DND-41 (cell line): ENCODE measurements around the gene LYRM1.
A peak's percentile ranks its signal among the peaks of the same experiment; 100 is the strongest.

Experiments
- ATAC-seq: fragments of 200-7000 bp; cut with Tn5 transposase; 3 replicates; pipeline ENCODE4 v1.9.1; 2021; ENCODE audit warnings: low read depth; ENCODE audit not compliant: insufficient read depth
- DNase-seq: peaks from one replicate; pipeline ENCODE4 v3.0.0-alpha.2; 2020
- H2AFZ ChIP-seq: 2 replicates; pipeline ENCODE4 v1.6.0; 2012; ENCODE audit warnings: low read depth, low read length
- H3K27ac ChIP-seq: 2 replicates; pipeline ENCODE4 v1.5.1; 2012; ENCODE audit warnings: low read length, inconsistent platforms
- H3K27me3 ChIP-seq: fragments of 200-600 bp; sonication (generic); 2 replicates; pipeline ENCODE4 v1.6.0; 2012; ENCODE audit warnings: low read length, mild to moderate bottlenecking, inconsistent platforms; ENCODE audit not compliant: insufficient read depth, poor library complexity
- H3K36me3 ChIP-seq: 2 replicates; pipeline ENCODE4 v1.5.1; 2012; ENCODE audit warnings: low read length, inconsistent platforms; ENCODE audit not compliant: insufficient read depth
- H3K4me1 ChIP-seq: 2 replicates; pipeline ENCODE4 v1.5.1; 2012; ENCODE audit warnings: mild to moderate bottlenecking, low read length; ENCODE audit not compliant: insufficient read depth
- H3K4me2 ChIP-seq: 2 replicates; pipeline ENCODE4 v1.6.0; 2012; ENCODE audit warnings: mild to moderate bottlenecking, moderate library complexity, low read length, inconsistent platforms; ENCODE audit not compliant: insufficient read depth
- H3K4me3 ChIP-seq, 2 experiments: fragments of 200-600 bp in 1 of 2; shearing (Covaris generic) in 1 of 2; 2 replicates each; pipeline ENCODE4 v1.5.1; 2012 to 2016; ENCODE audit warnings: inconsistent platforms in 2 of 2, low read length in 2 of 2, mild to moderate bottlenecking in 2 of 2, low read depth in 1 of 2, moderate library complexity in 1 of 2
- H3K79me2 ChIP-seq: 2 replicates; pipeline ENCODE4 v1.6.0; 2012; ENCODE audit warnings: low read length, inconsistent platforms; ENCODE audit not compliant: insufficient read depth
- H3K9ac ChIP-seq: 2 replicates; pipeline ENCODE4 v1.6.0; 2012; ENCODE audit warnings: low read depth, mild to moderate bottlenecking, inconsistent platforms, low read length, moderate library complexity
- H3K9me3 ChIP-seq: 2 replicates; pipeline ENCODE4 v1.5.1; 2012; ENCODE audit warnings: low read length, moderate library complexity, mild to moderate bottlenecking, inconsistent platforms; ENCODE audit not compliant: insufficient read depth, severe bottlenecking
- H4K20me1 ChIP-seq: 2 replicates; pipeline ENCODE4 v1.6.0; 2012; ENCODE audit warnings: low read length; ENCODE audit not compliant: insufficient read depth
- EZH2 ChIP-seq: IDR thresholded peaks from 3 replicates; pipeline ENCODE4 v1.6.1; 2012; ENCODE audit warnings: borderline replicate concordance, low read depth, mild to moderate bottlenecking, moderate library complexity, low read length, inconsistent platforms; ENCODE audit not compliant: severe bottlenecking
- TF ChIP-seq, protein P1 (sequence below): IDR thresholded peaks from 2 replicates; pipeline ENCODE4 v1.5.1; 2012; ENCODE audit warnings: borderline replicate concordance, low read length, moderate library complexity, mild to moderate bottlenecking; ENCODE audit not compliant: poor library complexity, severe bottlenecking; ENCODE audit errors: extremely low read depth

LYRM1 gene

DNA sequence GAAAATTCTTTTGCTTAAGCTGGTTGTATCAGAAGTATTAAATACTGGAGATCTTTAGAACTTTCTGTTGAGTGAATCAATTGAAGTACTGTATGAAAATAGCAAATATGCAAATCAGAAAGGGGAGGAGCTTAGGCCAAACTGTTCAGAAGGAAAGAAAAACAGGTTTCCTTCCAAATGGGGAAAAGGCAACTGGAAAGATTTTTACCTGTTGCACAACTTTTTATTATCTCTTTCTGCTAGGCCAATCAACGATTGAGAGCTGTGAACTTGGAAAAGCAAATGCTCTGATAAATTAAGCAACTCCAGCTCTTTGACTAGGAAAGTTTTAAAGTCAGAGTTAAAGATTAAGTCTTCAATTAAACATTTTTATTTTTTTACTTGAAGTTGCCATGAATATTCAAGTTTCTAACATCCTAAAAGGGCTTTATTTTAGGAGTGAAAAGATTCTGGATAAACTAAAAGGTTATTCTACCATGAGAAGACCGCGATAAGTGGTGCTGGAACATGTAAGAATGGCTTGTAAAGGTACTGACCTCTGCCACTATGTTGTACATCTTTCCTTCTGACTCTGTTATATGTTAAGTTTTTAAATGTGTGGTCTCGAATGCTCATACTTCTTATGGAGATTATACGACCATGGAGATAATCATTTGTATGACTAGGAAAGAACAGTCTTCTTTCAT lies 16.9 kb upstream of the LYRM1 start:
- H3K9ac ChIP-seq: no peak overlapping the region
- peaks cover 21% of the 10 kb centered on the region for H3K4me1 ChIP-seq
- no peak for DNase-seq
- ATAC-seq: no peak
- no peaks in the 10 kb centered on the region for H3K79me2 ChIP-seq
- H3K27me3 ChIP-seq: no peaks in the 10 kb centered on the region
- H4K20me1 ChIP-seq: peaks cover 5% of the 10 kb centered on the region; the same call in 1 of the 2 replicates
- no peak overlapping the region for H3K27ac ChIP-seq
- TF ChIP-seq, protein P1, sequence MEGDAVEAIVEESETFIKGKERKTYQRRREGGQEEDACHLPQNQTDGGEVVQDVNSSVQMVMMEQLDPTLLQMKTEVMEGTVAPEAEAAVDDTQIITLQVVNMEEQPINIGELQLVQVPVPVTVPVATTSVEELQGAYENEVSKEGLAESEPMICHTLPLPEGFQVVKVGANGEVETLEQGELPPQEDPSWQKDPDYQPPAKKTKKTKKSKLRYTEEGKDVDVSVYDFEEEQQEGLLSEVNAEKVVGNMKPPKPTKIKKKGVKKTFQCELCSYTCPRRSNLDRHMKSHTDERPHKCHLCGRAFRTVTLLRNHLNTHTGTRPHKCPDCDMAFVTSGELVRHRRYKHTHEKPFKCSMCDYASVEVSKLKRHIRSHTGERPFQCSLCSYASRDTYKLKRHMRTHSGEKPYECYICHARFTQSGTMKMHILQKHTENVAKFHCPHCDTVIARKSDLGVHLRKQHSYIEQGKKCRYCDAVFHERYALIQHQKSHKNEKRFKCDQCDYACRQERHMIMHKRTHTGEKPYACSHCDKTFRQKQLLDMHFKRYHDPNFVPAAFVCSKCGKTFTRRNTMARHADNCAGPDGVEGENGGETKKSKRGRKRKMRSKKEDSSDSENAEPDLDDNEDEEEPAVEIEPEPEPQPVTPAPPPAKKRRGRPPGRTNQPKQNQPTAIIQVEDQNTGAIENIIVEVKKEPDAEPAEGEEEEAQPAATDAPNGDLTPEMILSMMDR: no peak
- TF ChIP-seq EZH2: no peak
- H3K36me3 ChIP-seq: no peaks in the 10 kb centered on the region
- H2AFZ ChIP-seq: no peak overlapping the region
- no peak overlapping the region for H3K4me3 ChIP-seq
- H3K4me2 ChIP-seq: peak overlapping the region; percentile 22; the same call in 1 of the 2 replicates
- no peaks in the 10 kb centered on the region for H3K9me3 ChIP-seq

DNA sequence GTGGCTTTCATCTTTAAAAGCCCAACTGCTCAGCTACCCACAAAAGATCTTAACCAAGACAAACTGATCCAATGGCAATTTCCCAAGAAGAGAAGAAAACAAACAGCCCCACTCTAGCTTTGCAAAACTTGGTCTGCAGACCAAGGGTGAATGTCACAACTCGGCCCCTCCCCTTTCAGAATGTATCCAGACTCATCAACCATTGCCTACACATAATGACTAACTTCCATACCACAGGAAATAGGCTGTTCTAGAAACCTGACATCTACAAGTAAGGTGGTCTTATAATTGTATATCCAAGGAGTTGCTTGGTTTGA lies 16.4 kb upstream of the LYRM1 start:
- Histone ChIP-seq H3K4me2 (peak overlapping the region; percentile 22; the same call in 1 of the 2 replicates), H3K27ac (peak overlapping the region; percentile 13; the same call in 1 of the 2 replicates), H3K4me3 (no peak overlapping the region), H4K20me1 (peaks cover 3% of the 10 kb centered on the region; the same call in 1 of the 2 replicates), H3K4me1 (peaks cover 21% of the 10 kb centered on the region), H3K36me3 (no peaks in the 10 kb centered on the region), H3K27me3 (no peaks in the 10 kb centered on the region), H3K79me2 (no peaks in the 10 kb centered on the region), H2AFZ (no peak overlapping the region), H3K9ac (no peak overlapping the region), H3K9me3 (no peaks in the 10 kb centered on the region)
- DNase-seq (peak; percentile 67), ATAC-seq (peak; percentile 92)
- TF ChIP-seq EZH2: no peak
- TF ChIP-seq, protein P1: no peak

DNA sequence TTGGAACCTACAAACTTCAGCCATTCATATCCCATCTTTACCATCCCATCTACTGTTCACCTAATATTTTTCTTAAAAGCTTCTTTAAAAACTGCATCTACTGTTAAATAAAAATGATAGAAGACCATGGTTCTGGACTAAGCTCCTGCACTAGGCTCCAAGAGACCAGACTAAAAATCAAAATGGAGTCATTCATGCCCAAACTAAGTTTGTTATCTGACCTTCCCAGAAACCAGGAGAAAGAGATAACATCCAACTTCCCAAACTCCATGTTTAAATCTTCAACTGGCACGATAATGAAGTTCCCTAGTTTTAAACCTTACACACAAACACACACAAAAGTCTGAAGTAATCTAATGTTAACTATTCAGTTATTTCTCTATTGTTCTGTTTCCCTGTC lies 14.3 kb upstream of the LYRM1 start:
- no peaks in the 10 kb centered on the region for H3K9me3 ChIP-seq
- no peak overlapping the region for H3K27ac ChIP-seq
- ATAC-seq: no peak
- no peaks in the 10 kb centered on the region for H3K36me3 ChIP-seq
- TF ChIP-seq, protein P1: no peak
- no peak for TF ChIP-seq EZH2
- H2AFZ ChIP-seq: no peak overlapping the region
- no peak overlapping the region for H3K9ac ChIP-seq
- peaks cover 21% of the 10 kb centered on the region for H3K4me1 ChIP-seq
- no peak overlapping the region for H3K4me3 ChIP-seq
- peaks cover 3% of the 10 kb centered on the region; the same call in 1 of the 2 replicates for H4K20me1 ChIP-seq
- no peak for DNase-seq
- H3K79me2 ChIP-seq: no peaks in the 10 kb centered on the region
- H3K27me3 ChIP-seq: no peaks in the 10 kb centered on the region
- no peak overlapping the region for H3K4me2 ChIP-seq

DNA sequence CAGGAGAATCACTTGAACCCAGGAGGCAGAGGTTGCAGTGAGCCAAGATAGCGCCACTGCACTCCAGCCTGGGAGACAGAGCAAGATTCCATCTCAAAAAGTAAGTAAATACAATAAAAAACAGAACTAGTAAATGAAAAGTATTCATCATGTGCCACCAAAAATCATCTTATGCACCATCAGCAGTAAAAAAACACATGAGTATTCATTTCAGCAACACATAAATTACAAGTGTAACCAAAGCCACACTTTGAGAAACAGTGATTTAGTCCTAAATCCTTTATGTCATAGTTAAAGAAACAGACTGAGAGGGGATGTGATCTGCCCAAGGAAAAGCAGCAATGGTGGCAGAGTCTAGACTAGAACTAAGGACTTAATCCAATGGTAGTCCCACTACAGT lies 13.4 kb upstream of the LYRM1 start:
- no peaks in the 10 kb centered on the region for H3K9me3 ChIP-seq
- no peak for ATAC-seq
- no peak for DNase-seq
- H3K79me2 ChIP-seq: no peaks in the 10 kb centered on the region
- no peaks in the 10 kb centered on the region for H3K27me3 ChIP-seq
- H4K20me1 ChIP-seq: peaks cover 6% of the 10 kb centered on the region; the same call in 1 of the 2 replicates
- H3K27ac ChIP-seq: no peak overlapping the region
- peaks cover 21% of the 10 kb centered on the region for H3K4me1 ChIP-seq
- H2AFZ ChIP-seq: no peak overlapping the region
- H3K36me3 ChIP-seq: no peaks in the 10 kb centered on the region; the same call in 1 of the 2 replicates
- no peak overlapping the region for H3K9ac ChIP-seq
- TF ChIP-seq EZH2: no peak
- TF ChIP-seq, protein P1: no peak
- no peak overlapping the region for H3K4me3 ChIP-seq
- no peak overlapping the region for H3K4me2 ChIP-seq
